Left ventricle myocardium inferior (tissue), 1 donor: Measurements from ENCODE around the gene PDIK1L. TPM values are rescaled to one million over a fixed set of nuclear protein-coding genes. Genes with fewer than 3 reads are reported as not detected.

Source experiments
- DNase-seq: peaks from one replicate; pipeline ENCODE4 v3.0.0-alpha.2; 2020
- H3K27ac ChIP-seq: fragments of 200-600 bp; replicated peaks from 2 replicates; pipeline ENCODE4 v1.8.0; 2021
- H3K27me3 ChIP-seq: fragments of 200-600 bp; 2 replicates; pipeline ENCODE4 v1.8.0; 2021; ENCODE audit warnings: low read depth
- H3K36me3 ChIP-seq: fragments of 200-600 bp; 2 replicates; pipeline ENCODE4 v1.8.0; 2021
- H3K4me1 ChIP-seq: fragments of 200-600 bp; 2 replicates; pipeline ENCODE4 v1.8.0; 2021
- H3K4me3 ChIP-seq: fragments of 200-600 bp; 2 replicates; pipeline ENCODE4 v1.8.0; 2021; ENCODE audit warnings: mild to moderate bottlenecking, moderate library complexity
- H3K9me3 ChIP-seq: fragments of 200-600 bp; replicated peaks from 2 replicates; pipeline ENCODE4 v1.8.0; 2021
- intact Hi-C: fragments of 100-400 bp; cut with micrococcal nuclease; formaldehyde crosslinking; loops from one replicate; pipeline ENCODE4 v1.11.0; 2022
- total RNA-seq: library from RNA; stranded (reverse); fragmentation: NEBNext Ultra II Directional; extraction: Animal tissue kit (Norgen Biotek cat#: 25700); gene quantifications from one replicate; pipeline ENCODE4 v1.2.1, GENCODE V29; 2021
- TF ChIP-seq, protein P1 (sequence below): fragments of 200-600 bp; IDR thresholded peaks from 2 replicates; pipeline ENCODE4 v1.8.0; 2021; ENCODE audit warnings: antibody characterized with exemption, mild to moderate bottlenecking, borderline replicate concordance
- donor health status: DM: no; HTN: yes; CAD: no; lungs with severe emphysema.

PDIK1L gene
- total RNA-seq, 1 donor from 2014 or later = 4.2 TPM

DNA sequence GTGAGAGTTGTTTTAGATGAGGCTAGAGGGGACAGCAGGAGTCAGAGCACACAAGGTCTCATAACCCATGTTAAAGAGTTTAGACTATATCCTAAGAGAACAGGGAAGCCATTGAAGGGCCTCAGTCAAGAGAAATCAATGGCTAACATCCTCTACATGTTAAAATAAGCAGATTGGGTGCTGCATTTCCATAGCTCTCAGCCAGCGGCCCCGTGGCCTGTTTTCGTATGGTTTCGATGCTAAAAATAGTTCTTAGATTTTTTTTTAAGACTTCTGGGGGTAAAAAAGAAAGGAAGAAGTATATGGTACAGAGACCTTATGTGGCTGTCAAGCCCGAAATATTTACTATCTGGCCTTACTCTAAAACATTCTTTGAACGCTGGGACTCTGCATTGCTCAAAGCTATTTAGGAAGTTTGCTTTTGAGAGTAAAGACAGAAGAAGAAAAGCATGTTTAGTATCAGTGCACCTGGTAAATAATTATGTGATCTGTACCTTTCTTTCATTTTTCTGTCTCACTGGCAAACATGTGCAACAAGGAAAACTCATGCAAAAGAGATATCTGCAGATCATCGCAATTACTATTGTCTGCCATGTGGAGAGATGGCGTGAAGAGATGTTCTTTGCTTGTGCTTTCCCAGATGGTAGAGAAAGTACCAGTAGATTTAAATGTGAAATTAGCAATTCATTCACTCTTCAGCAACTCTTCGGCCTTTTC, 8.4 kb downstream of the PDIK1L start:
- Histone ChIP-seq H3K4me3 (no peak overlapping the region), H3K27ac (peak overlapping the region; percentile 38), H3K36me3 (peaks cover 61% of the 10 kb centered on the region), H3K9me3 (no peaks in the 10 kb centered on the region), H3K4me1 (peaks cover 63% of the 10 kb centered on the region), H3K27me3 (no peaks in the 10 kb centered on the region)
- intact Hi-C loops = no loop called here
- TF ChIP-seq, protein P1, sequence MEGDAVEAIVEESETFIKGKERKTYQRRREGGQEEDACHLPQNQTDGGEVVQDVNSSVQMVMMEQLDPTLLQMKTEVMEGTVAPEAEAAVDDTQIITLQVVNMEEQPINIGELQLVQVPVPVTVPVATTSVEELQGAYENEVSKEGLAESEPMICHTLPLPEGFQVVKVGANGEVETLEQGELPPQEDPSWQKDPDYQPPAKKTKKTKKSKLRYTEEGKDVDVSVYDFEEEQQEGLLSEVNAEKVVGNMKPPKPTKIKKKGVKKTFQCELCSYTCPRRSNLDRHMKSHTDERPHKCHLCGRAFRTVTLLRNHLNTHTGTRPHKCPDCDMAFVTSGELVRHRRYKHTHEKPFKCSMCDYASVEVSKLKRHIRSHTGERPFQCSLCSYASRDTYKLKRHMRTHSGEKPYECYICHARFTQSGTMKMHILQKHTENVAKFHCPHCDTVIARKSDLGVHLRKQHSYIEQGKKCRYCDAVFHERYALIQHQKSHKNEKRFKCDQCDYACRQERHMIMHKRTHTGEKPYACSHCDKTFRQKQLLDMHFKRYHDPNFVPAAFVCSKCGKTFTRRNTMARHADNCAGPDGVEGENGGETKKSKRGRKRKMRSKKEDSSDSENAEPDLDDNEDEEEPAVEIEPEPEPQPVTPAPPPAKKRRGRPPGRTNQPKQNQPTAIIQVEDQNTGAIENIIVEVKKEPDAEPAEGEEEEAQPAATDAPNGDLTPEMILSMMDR = no peak
- DNase-seq = no peak

DNA sequence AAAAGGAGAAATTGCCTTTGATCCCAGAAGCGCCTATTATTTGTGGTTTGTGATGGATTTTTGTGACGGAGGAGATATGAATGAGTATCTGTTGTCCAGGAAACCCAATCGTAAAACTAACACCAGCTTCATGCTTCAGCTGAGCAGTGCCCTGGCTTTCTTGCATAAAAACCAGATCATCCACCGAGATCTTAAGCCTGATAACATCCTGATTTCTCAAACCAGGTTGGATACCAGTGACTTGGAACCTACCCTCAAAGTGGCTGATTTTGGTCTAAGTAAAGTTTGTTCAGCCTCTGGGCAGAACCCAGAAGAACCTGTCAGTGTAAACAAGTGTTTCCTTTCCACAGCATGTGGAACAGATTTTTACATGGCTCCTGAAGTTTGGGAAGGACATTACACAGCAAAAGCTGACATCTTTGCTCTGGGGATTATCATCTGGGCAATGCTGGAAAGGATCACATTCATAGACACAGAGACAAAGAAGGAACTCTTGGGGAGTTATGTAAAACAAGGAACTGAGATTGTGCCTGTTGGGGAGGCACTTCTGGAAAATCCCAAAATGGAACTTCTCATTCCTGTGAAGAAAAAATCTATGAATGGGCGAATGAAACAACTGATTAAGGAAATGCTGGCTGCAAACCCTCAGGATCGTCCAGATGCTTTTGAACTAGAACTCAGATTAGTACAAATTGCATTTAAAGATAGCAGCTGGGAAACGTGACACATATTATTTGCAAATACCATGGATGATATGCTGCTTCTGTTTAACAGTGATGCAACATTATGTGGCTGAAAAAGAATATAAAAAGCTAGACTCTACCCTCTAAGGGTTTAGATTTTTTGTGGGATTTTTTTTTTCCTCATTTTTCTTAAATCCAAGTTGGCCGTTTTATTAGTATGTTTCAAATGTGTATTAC, 10.5 kb downstream of the PDIK1L start:
- H3K27me3 ChIP-seq = no peaks in the 10 kb centered on the region
- peaks cover 41% of the 10 kb centered on the region for H3K36me3 ChIP-seq
- intact Hi-C loops = no loop called here
- H3K4me3 ChIP-seq = no peak overlapping the region
- H3K27ac ChIP-seq = peak overlapping the region; percentile 65
- TF ChIP-seq, protein P1 = no peak
- no peaks in the 10 kb centered on the region for H3K9me3 ChIP-seq
- DNase-seq = no peak
- H3K4me1 ChIP-seq = peaks cover 68% of the 10 kb centered on the region

DNA sequence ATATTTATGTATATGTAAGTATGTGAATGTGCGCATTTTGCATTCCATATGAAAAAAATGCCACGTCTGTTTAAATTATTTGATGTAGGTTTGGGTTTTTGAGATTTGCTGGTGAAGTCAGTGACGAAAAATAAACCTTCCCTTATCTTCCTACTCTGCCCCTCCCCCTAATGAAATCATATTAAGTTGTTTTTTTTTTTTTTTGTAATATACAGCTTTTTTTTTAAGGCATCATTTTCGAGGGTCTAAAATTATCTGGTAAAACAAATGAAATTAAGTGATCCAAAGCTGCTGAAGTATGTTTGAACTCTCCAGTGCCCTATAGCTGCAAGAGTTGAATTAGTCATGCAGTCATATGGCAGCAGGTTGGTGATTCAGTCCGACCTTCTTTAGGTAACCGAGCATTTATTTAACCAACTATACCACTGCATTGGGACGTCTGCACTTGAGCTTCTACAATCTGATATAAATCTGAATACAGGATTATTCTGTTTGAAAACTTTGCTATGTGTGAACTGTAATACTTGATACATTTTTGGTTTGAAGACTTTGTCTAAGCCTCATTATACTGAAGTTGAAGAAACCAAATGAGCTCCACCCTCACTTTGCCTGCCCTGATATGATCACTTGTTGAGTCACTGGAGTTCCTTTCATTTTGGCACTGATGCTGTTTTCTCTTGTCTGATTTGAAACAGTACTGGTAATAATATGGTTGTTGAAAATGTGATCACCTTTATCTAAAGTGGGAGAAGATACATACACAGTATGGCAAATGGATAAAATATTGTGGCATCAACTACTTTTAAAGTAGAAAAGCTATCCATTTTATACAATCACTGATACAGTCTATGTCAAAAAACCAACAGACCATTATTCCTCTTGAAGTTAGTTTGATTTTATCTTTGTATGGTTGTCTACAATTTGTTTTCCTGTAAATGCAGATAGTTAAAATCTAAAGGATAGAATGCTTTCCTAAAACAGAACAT, 11.7 kb downstream of the PDIK1L start:
- H3K36me3 ChIP-seq = peaks cover 29% of the 10 kb centered on the region
- TF ChIP-seq, protein P1 = no peak
- H3K9me3 ChIP-seq = no peaks in the 10 kb centered on the region
- H3K27me3 ChIP-seq = no peaks in the 10 kb centered on the region
- intact Hi-C loops = no loop called here
- H3K4me3 ChIP-seq = no peak overlapping the region
- H3K4me1 ChIP-seq = peaks cover 76% of the 10 kb centered on the region
- H3K27ac ChIP-seq = peak overlapping the region; percentile 65
- DNase-seq = no peak

DNA sequence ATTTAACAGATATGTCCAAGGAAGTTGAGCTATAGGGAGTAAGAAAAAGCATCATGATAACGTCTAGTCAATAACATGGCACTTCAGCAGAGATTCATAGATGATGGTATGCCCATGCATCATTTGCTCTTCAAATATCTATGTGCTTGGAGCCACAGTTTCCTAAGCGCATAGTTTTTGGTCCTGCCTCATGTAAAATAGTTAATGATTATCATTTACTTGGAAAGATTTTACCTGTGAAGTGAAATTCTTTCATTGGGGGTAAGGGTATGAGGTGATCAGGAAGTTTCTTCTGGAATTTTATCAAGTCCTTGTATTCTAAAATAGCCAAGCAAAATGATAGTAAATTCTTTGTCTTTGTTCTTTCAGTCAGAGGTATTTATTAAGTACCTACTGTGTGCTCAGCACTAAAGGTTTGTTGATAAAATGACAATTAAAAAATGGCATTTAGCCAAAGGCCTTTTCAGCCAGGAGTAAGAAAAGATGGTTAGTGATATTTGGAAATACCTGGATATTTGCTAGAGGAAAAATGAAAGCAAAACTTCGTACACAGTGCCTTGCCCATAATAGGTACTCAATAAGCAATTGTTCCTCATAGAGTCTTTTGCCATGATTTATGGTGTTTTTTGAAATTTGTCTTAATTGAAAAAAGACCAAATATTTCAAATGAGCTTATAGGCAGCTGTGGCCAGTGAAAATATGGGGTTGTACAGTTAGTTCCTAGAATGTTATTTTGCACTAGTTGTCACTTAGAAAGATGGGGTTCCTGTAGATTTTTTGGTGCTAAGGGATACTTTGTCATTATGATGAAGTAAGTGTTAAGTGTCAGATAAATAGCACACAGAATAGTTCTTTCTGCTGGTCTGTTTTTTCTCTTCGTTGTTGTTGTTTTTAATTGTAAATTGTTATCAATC, 13.1 kb downstream of the PDIK1L start:
- Histone ChIP-seq H3K27ac (peak overlapping the region; percentile 65), H3K9me3 (no peaks in the 10 kb centered on the region), H3K4me3 (no peak overlapping the region), H3K4me1 (peaks cover 67% of the 10 kb centered on the region), H3K27me3 (no peaks in the 10 kb centered on the region), H3K36me3 (peaks cover 15% of the 10 kb centered on the region)
- intact Hi-C loops = no loop called here
- TF ChIP-seq, protein P1 = no peak
- no peak for DNase-seq
